SK-N-MC (cell line): ENCODE measurements around the gene TRIM74.
"Not testable (repeated sequence)": the region's sequence is repeated elsewhere in the genome, so short reads cannot be mapped to it uniquely, and the experiment has no call there.

ENCODE experiments used
- EZH2 ChIP-seq: fragments of 200-600 bp; sonication (generic); IDR thresholded peaks from one replicate; pipeline ENCODE4 v1.6.1; 2017; ENCODE audit warnings: antibody characterized with exemption
- POLR2AphosphoS5 ChIP-seq: IDR thresholded peaks from 2 replicates; pipeline ENCODE4 v1.6.1; 2012; ENCODE audit warnings: mild to moderate bottlenecking, low read depth, low read length, borderline replicate concordance

DNA sequence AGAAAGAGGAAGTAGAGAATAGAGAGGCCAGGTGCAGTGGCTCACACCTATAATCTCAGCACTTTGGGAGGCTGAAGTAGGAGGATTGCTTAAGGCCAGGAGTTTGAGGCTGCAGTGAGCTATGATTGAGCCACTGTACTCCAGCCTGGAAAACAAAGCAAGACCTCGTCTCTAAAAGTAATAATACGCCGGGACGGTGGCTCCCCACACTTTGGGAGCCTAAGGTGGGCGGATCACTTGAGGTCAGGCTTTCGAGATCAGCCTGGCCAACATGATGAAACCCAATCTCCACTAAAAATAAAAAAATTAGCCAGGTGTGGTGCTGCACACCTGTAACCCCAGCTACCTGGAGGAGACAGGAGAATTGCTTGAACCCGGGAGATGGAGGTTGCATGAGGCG is 26.2 kb upstream of the TRIM74 start:
- TF ChIP-seq POLR2AphosphoS5, EZH2: not testable (repeated sequence)
